ENCODE results near the gene KLHDC10.
A peak's percentile ranks its signal among the peaks of the same experiment; 100 is the strongest.
"Not testable (repeated sequence)": the region's sequence is repeated elsewhere in the genome, so short reads cannot be mapped to it uniquely, and the experiment has no call there.

KLHDC10 gene

DNA sequence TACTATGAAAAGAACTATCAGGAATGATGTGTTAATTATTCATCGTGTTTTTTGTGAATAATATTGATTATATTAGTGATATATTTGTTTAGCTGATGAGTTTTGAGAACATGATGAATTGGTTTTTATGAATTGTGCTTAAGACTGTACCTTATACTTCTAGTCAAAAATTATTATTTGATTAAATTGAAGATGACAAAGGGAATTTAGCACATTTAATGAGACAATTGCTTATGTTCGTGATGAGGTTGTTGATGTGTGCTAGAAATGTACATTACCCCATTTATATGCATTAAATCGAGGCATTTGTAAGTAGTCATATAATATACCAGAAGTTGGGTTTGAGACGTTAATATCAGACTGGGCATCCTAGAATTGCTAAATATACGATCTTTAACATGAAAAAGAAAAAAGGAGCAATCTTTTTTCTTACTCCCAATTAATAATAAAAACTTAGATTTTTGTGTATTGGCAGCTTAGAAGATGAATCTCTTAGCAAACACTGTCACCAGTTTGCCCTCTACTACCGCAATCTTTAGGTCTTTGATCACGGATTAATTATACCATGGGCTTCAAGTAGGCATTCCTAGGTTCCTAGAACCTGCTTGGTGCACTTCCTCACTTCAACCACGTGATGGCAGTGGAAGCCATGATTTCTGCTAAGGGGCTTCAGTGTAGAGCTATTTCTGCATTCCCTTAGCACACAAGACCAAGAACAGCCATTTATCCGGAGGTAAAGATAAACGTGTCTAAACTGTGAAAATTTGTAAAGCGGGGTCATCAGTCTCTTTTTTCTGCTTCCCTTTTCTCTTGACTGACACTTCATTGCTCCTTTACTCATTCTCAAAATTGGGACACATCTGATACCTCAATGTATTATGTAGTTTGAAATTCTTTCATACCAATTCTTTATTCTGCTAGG, 1.6 kb downstream of the KLHDC10 start:
- peak in 1 of 2 donors; percentile 66 for DNase-seq (ENCODE audit: low read depth in 1 of 2, low spot score in 1 of 2)

GRCh38 chr7:130079846-130080394, 9.6 kb downstream of the KLHDC10 start:
- DNase-seq (ENCODE audit: low read depth in 1 of 2, low spot score in 1 of 2) = no peak

- not testable (repeated sequence) for DNase-seq (ENCODE audit: low read depth in 1 of 2, low spot score in 1 of 2)
Observed at GRCh38 chr7:130083497-130083896, 13.2 kb downstream of the KLHDC10 start.

- DNase-seq (ENCODE audit: low read depth in 1 of 2, low spot score in 1 of 2) = no peak
Observed at GRCh38 chr7:130084037-130084875, 13.9 kb downstream of the KLHDC10 start.

DNA sequence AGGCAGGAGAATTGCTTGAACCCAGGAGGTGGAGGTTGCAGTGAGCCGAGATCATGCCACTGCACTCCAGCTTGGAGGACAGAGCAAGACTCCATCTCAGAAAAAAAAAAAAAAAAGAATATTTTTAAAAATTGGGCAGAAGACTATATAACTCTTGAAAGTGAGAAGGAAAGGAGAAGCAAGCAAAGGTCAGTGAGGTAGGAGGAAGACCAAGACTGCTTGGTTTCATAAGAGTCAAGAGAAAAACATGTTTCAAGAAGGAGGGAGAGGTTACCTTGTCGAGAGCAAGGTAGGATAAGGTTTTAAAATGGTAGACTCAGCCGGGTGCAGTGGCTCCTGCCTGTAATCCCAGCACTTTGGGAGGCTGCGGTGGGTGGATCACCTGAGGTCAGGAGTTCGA, 14.9 kb downstream of the KLHDC10 start:
- DNase-seq (ENCODE audit: low read depth in 1 of 2, low spot score in 1 of 2) = not testable (repeated sequence)

GRCh38 chr7:130086938-130087337, 16.6 kb downstream of the KLHDC10 start:
- DNase-seq (ENCODE audit: low read depth in 1 of 2, low spot score in 1 of 2) = no peak

GRCh38 chr7:130087364-130087763, 17.0 kb downstream of the KLHDC10 start:
- DNase-seq (ENCODE audit: low read depth in 1 of 2, low spot score in 1 of 2) = no peak

- no peak for DNase-seq (ENCODE audit: low read depth in 1 of 2, low spot score in 1 of 2)
Observed at GRCh38 chr7:130090745-130091532, 20.6 kb downstream of the KLHDC10 start.

DNA sequence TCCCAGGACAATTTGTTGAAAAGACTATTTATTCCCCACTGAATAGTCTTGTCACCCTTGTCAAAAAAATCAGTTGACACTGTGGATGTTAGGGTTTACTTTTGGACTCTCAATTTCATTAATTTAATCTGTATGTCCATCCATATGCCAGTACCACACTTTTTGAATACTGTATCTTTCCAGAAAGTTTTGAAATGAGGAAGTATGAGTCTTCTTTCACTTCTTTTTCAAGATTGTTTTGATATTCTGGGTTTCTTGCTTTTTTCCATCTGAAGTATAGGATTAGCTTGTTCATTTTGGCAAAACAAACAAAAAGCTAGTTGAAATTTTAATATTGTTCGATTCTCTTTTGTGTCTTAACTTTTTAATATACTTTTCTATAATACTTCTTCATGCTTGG, 21.7 kb downstream of the KLHDC10 start:
- no peak for DNase-seq (ENCODE audit: low read depth in 1 of 2, low spot score in 1 of 2)

GRCh38 chr7:130092598-130092997, 22.3 kb downstream of the KLHDC10 start:
- no peak for DNase-seq (ENCODE audit: low read depth in 1 of 2, low spot score in 1 of 2)

DNA sequence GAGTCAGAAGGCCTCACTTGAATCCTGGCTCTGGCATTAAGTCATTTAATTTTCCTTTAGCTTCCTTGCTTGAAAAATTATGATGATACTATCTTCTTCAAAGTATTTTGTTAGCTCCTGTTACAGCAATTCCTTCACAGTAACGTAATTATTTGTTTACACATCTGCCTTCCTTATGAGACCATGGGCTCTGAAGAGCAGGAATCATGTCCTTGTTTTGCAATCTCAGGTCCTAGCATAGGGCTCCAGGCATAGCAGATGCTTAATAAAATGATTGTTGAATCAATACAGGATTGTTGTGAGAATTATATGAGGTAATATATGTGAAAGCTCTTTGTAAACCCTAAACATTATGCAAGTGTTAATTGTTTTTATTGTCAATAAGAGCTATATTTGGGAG, 25.5 kb downstream of the KLHDC10 start:
- no peak for DNase-seq (ENCODE audit: low read depth in 1 of 2, low spot score in 1 of 2)

DNA sequence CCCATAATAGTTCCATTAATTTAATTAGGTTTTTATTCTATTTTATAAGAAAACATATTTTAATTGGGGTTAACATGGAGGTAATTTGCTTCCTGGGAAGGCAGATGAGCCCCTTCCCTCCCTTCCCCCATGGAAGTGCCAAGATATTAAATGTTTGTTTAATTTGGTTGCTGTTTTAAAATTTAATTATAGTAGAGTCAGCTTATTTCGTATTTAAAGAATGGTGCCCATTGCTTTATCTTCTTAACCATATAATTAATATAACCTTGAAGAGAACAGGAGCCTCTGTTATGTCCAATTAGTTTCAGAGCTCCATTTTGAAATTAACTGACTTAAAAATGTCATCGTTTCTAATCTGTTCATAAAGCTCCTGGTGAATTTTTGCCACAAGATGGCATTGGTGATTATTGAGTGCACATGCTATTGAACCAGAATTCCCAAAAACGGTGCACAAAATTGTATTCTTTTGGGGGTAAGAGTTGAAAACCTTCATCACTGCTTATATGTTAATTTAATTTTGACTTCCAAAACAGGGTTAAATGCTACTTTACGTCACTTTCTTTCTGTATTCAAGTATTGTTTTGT, 26.0 kb downstream of the KLHDC10 start:
- no peak for DNase-seq (ENCODE audit: low read depth in 1 of 2, low spot score in 1 of 2)

DNA sequence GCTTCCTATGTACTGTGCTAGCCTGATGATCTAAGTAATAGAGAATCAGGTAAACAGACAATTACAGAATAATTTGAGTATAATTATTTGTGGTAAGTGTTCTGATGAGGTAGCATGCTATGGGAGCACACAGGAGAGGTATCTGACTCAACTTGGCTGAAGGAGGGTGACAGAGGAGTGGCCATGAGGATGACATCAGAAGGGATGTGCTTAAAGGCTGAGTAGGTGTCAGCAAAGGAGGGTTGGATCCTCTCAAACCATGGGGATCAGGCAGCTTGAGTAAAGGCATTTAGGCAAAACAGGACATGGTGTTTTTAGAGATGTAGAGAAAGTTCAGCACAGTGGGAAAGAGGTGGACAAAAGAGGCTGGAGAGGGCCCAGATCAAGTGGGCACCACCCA, 29.0 kb downstream of the KLHDC10 start:
- no peak for DNase-seq (ENCODE audit: low read depth in 1 of 2, low spot score in 1 of 2)

- DNase-seq (ENCODE audit: low read depth in 1 of 2, low spot score in 1 of 2) = no peak
Observed at GRCh38 chr7:130102588-130102987, 32.3 kb downstream of the KLHDC10 start.

GRCh38 chr7:130107949-130108674, 37.8 kb downstream of the KLHDC10 start:
- DNase-seq (ENCODE audit: low read depth in 1 of 2, low spot score in 1 of 2) = no peak

GRCh38 chr7:130108809-130109208, 38.5 kb downstream of the KLHDC10 start:
- no peak for DNase-seq (ENCODE audit: low read depth in 1 of 2, low spot score in 1 of 2)

DNA sequence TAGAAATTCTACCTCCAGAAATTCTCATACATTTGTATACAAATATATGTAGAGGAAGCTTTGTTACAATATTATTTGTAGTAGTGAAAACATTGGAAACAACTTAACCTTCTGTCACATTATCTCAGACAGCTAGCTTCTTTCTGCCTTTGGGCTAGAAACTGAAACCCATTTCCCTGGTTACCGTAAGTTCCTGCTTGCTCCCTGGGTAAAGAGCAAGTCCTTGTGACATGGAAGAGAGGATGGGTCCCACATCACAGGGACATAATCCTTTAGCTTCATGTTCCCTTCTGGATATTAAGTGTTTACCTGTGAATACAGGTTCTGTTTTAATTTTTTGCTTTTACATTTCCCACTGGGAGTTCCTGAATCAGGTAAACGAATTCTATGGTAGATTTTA, 41.8 kb downstream of the KLHDC10 start:
- DNase-seq (ENCODE audit: low read depth in 1 of 2, low spot score in 1 of 2) = no peak

- no peak for DNase-seq (ENCODE audit: low read depth in 1 of 2, low spot score in 1 of 2)
Observed at GRCh38 chr7:130112662-130113425, 42.5 kb downstream of the KLHDC10 start.

DNA sequence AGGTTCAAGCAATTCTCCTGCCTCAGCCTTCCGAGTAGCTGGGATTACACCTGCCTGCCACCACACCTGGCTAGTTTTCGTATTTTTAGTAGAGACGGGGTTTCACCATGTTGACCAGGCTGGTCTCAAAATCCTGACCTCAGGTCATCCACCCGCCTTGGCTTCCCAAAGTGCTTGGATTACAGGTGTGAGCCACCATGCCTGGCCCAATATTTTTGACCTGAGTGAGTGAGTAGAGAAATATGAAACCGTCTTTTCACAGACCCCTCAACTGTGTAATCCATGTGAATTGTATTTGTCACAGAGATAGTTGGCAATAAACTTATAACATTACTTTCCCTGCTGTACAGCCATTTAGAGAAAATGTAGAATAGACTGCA, 43.1 kb downstream of the KLHDC10 start:
- DNase-seq (ENCODE audit: low read depth in 1 of 2, low spot score in 1 of 2) = not testable (repeated sequence)
